ENCODE measurements around the gene PIK3R6. TPM values are rescaled to one million over a fixed set of nuclear protein-coding genes. Genes with fewer than 3 reads are reported as not detected.
A peak's percentile ranks its signal among the peaks of the same experiment; 100 is the strongest.

The PIK3R6 gene
- total and polyA plus RNA-seq, 10 of the 15 experiments (the other 5 are each of a cell fraction or from before 2014, with no cell fraction given) = 6.7 to 146 (median 68.2) TPM

GRCh38 chr17:8806926-8807550 is 60.4 kb downstream of the PIK3R6 start (continued):
- TF ChIP-seq ZBTB33 (IDR thresholded peaks at IDR 0.05) = no peak
- peak; percentile 64; the same call in 1 of the 2 replicates for TF ChIP-seq FOXM1 (IDR thresholded peaks at IDR 0.05; ENCODE audit: low read depth, low read length)
- TF ChIP-seq E2F8 (IDR thresholded peaks at IDR 0.05; ENCODE audit: low read depth, partially characterized antibody) = no peak
- 0 out of 4 replicates have a peak, but pooled peaks of 1 of the 2 experiments have one; percentile 8 for TF ChIP-seq BHLHE40 (IDR thresholded peaks at IDR 0.05; ENCODE audit: borderline replicate concordance in 1 of 2, low read depth in 2 of 2, low read length in 1 of 2)
- TF ChIP-seq ZBTB4 (CRISPR knock-in tag; IDR thresholded peaks at IDR 0.05) = no peak
- no peak for TF ChIP-seq LARP7 (IDR thresholded peaks at IDR 0.05)
- 0 out of 2 replicates have a peak, but pooled peaks have one; percentile 29 for TF ChIP-seq CBFB (IDR thresholded peaks at IDR 0.05; ENCODE audit: low read depth)
- no peak for TF ChIP-seq RAD51 (IDR thresholded peaks at IDR 0.05)
- no peak for TF ChIP-seq HSF1 (IDR thresholded peaks at IDR 0.05; ENCODE audit: low read depth, low read length)
- peak; percentile 54; the same call in 1 of the 2 replicates for TF ChIP-seq PKNOX1 (IDR thresholded peaks at IDR 0.05)
- TF ChIP-seq BACH1 (IDR thresholded peaks at IDR 0.05; ENCODE audit: borderline replicate concordance) = no peak
- TF ChIP-seq RB1 (IDR thresholded peaks at IDR 0.05; ENCODE audit: borderline replicate concordance) = no peak
- no peak for TF ChIP-seq E4F1 (IDR thresholded peaks at IDR 0.05; ENCODE audit: borderline replicate concordance, partially characterized antibody)
- peak; percentile 22; the same call in 1 of the 2 replicates for TF ChIP-seq BCL11A (IDR thresholded peaks at IDR 0.05; ENCODE audit: low read depth, low read length)
- no peak for TF ChIP-seq CEBPB (IDR thresholded peaks at IDR 0.05; ENCODE audit: borderline replicate concordance in 1 of 2, low read depth in 2 of 2, low read length in 2 of 2)

All from GM12878 (cell line).